Measurements from ENCODE around the gene RAB7B.

DNA sequence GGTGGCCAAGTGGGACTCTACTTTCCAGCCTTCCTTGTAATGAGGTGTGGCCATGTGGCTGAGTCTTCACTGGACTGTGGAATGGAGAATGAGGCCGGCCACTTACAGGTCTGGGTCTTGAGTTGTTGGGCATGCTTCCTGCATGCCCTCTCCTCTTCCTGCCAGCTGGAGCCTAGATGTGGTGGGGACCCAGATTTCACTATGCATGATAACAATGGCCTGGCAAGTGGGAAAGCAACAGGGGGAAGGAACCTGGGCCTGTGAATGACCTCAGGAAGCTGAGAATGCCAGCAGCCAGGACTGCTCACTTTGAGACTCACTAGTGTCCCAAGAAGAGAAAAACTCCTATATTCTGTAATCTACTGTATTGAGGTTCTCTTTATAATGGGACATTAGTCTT, 51.4 kb downstream of the RAB7B start:
- no peak for TF ChIP-seq CTCF (IDR thresholded peaks at IDR 0.05)
- TF ChIP-seq POLR2A (IDR thresholded peaks at IDR 0.05): no peak
- no peak for TF ChIP-seq EP300 (IDR thresholded peaks at IDR 0.05; ENCODE audit: low read depth)
- TF ChIP-seq POLR2AphosphoS5 (IDR thresholded peaks at IDR 0.05): no peak
